HepG2 (cell line): ENCODE data around the gene CDC25C. TPM values are rescaled to one million over a fixed set of nuclear protein-coding genes. Genes with fewer than 3 reads are reported as not detected.
A peak's percentile ranks its signal among the peaks of the same experiment; 100 is the strongest.

Source experiments
- CREB1 ChIP-seq, 2 experiments: fragments of 450-650 bp in 1 of 2; IDR thresholded peaks; 2 replicates each; pipeline ENCODE4 v1.6.1; 2016 to 2017; ENCODE audit warnings: control low read depth in 1 of 2, mild to moderate bottlenecking in 1 of 2, missing compliant biosample characterization in 1 of 2, missing genetic modification characterization in 1 of 2
- CTCF ChIP-seq: sonication (generic); formaldehyde crosslinking; IDR thresholded peaks from 2 replicates; pipeline ENCODE4 v1.5.0; 2020; ENCODE audit warnings: mild to moderate bottlenecking, missing genetic modification reagents, moderate library complexity
- MXD3 ChIP-seq: IDR thresholded peaks from 2 replicates; pipeline ENCODE4 v1.6.1; 2016; ENCODE audit warnings: mild to moderate bottlenecking, missing biosample characterization, missing genetic modification reagents
- NFYB ChIP-seq: sonication (generic); formaldehyde crosslinking; IDR thresholded peaks from 2 replicates; pipeline ENCODE4 v1.4.0; 2020; ENCODE audit warnings: missing genetic modification reagents
- NRL ChIP-seq: sonication (generic); formaldehyde crosslinking; IDR thresholded peaks from 2 replicates; pipeline ENCODE4 v1.5.0; 2020; ENCODE audit warnings: missing genetic modification reagents, mild to moderate bottlenecking, moderate library complexity, borderline replicate concordance
- SMC3 ChIP-seq: IDR thresholded peaks from 2 replicates; pipeline ENCODE4 v1.6.1; 2011; ENCODE audit warnings: low read length, improper control_type of control experiment
- SSRP1 ChIP-seq: IDR thresholded peaks from 2 replicates; pipeline ENCODE4 v1.6.1; 2016; ENCODE audit warnings: control low read depth
- TERF1 ChIP-seq: sonication (generic); formaldehyde crosslinking; IDR thresholded peaks from 2 replicates; pipeline ENCODE4 v1.8.0; 2022; ENCODE audit warnings: mild to moderate bottlenecking, missing genetic modification reagents, moderate library complexity
- THAP9 ChIP-seq: sonication (generic); formaldehyde crosslinking; IDR thresholded peaks from 2 replicates; pipeline ENCODE4; 2020; ENCODE audit warnings: missing genetic modification reagents, mild to moderate bottlenecking, borderline replicate concordance
- ZNF136 ChIP-seq: sonication (generic); formaldehyde crosslinking; IDR thresholded peaks from 2 replicates; pipeline ENCODE4 v1.8.1; 2022; ENCODE audit warnings: low read depth, mild to moderate bottlenecking, moderate library complexity, missing genetic modification reagents
- ZNF281 ChIP-seq: sonication (generic); formaldehyde crosslinking; IDR thresholded peaks from 2 replicates; pipeline ENCODE4 v1.4.0; 2020; ENCODE audit warnings: missing genetic modification reagents, borderline replicate concordance
- polyA plus RNA-seq, 8 experiments: library from polyadenylated mRNA; depleted of rRNA in 3 of 8; stranded (reverse) in 7 of 8; unstranded in 1 of 8; fragments of >200 nt; fragmentation: Illumina TruSeq in 4 of 8; extraction: Trizol in 4 of 8; gene quantifications; 2 replicates each; pipeline versions ENCODE4 v1.2.1 to v1.2.3, GENCODE V29; 2011 to 2016; ENCODE audit warnings: low read depth in 4 of 8, missing spikeins in 1 of 8, mixed read lengths in 1 of 8; ENCODE audit not compliant: insufficient read depth in 1 of 8
- total RNA-seq, 5 experiments: library from RNA; depleted of rRNA; stranded (reverse); fragments of >200 nt; fragmentation: Illumina TruSeq; extraction: Trizol; gene quantifications; 2 replicates each; pipeline ENCODE4 v1.2.3, GENCODE V29; 2016; ENCODE audit warnings: low read depth in 1 of 5

Gene CDC25C
- total and polyA plus RNA-seq, 2 of the 13 experiments (the other 11 are each of a cell fraction or from before 2014, with no cell fraction given), result 17.7 to 27.6 TPM

GRCh38 chr5:138276402-138277054 lies 55.1 kb downstream of the CDC25C start (continued):
- TF ChIP-seq SMC3 (peak; percentile 55; the same call in 1 of the 2 replicates), ZNF281 (CRISPR knock-in tag) (no peak), CTCF (CRISPR knock-in tag) (peak; percentile 47), CREB1 (IDR thresholded peaks at IDR 0.05) (no peak), CREB1 (CRISPR knock-in tag; IDR thresholded peaks at IDR 0.05) (no peak), SSRP1 (CRISPR knock-in tag) (no peak), NFYB (CRISPR knock-in tag) (no peak), TERF1 (CRISPR knock-in tag) (no peak), THAP9 (CRISPR knock-in tag) (no peak), NRL (CRISPR knock-in tag) (no peak), ZNF136 (CRISPR knock-in tag) (no peak), MXD3 (no peak)
